Mesendoderm (in vitro differentiated cells): ENCODE measurements around the gene MAPKAPK5.
"Not testable (repeated sequence)": the region's sequence is repeated elsewhere in the genome, so short reads cannot be mapped to it uniquely, and the experiment has no call there.

Source experiments
- DNase-seq: peaks from one replicate; pipeline ENCODE4 v3.0.0; 2013
- H2AK5ac ChIP-seq: 2 replicates; pipeline ENCODE4 v1.6.1; 2013; ENCODE audit warnings: low read length, inconsistent platforms
- H2BK120ac ChIP-seq: 2 replicates; pipeline ENCODE4 v1.6.1; 2013; ENCODE audit warnings: low read depth, mild to moderate bottlenecking, low read length, moderate library complexity, mixed read lengths
- H2BK15ac ChIP-seq: replicated peaks from 2 replicates; pipeline ENCODE4 v1.6.1; 2013; ENCODE audit warnings: low read depth, mild to moderate bottlenecking, moderate library complexity
- H2BK5ac ChIP-seq: 2 replicates; pipeline ENCODE4 v1.6.1; 2013; ENCODE audit warnings: low read length, inconsistent platforms
- H3K18ac ChIP-seq: 2 replicates; pipeline ENCODE4 v1.6.1; 2013; ENCODE audit warnings: mild to moderate bottlenecking, low read length, mixed read lengths
- H3K23ac ChIP-seq: one replicate; pipeline ENCODE4 v1.6.1; 2013; ENCODE audit warnings: low read length
- H3K27ac ChIP-seq: 2 replicates; pipeline ENCODE4 v1.5.1; 2013; ENCODE audit warnings: low read depth, mild to moderate bottlenecking, inconsistent platforms, low read length, moderate library complexity
- H3K27me3 ChIP-seq: 2 replicates; pipeline ENCODE4 v1.6.1; 2013; ENCODE audit warnings: low read length, control low read depth, mild to moderate bottlenecking, inconsistent platforms; ENCODE audit not compliant: insufficient read depth, poor library complexity
- H3K36me3 ChIP-seq: 2 replicates; pipeline ENCODE4 v1.6.1; 2013; ENCODE audit warnings: low read length, inconsistent platforms; ENCODE audit not compliant: control insufficient read depth, insufficient read depth
- H3K4ac ChIP-seq: one replicate; pipeline ENCODE4 v1.6.1; 2013; ENCODE audit warnings: low read depth, mild to moderate bottlenecking, low read length, moderate library complexity
- H3K4me1 ChIP-seq: 2 replicates; pipeline ENCODE4 v1.6.1; 2013; ENCODE audit warnings: low read depth, low read length, inconsistent platforms; ENCODE audit not compliant: control insufficient read depth
- H3K4me2 ChIP-seq: 2 replicates; pipeline ENCODE4 v1.6.1; 2013; ENCODE audit warnings: low read length
- H3K4me3 ChIP-seq: 2 replicates; pipeline ENCODE4 v1.5.1; 2013; ENCODE audit warnings: mild to moderate bottlenecking, low read length
- H3K56ac ChIP-seq: one replicate; pipeline ENCODE4 v1.6.1; 2013; ENCODE audit warnings: low read length
- H3K79me1 ChIP-seq: 2 replicates; pipeline ENCODE4 v1.6.1; 2013; ENCODE audit warnings: low read length, inconsistent platforms
- H3K79me2 ChIP-seq: 2 replicates; pipeline ENCODE4 v1.6.1; 2013; ENCODE audit warnings: mild to moderate bottlenecking, low read length; ENCODE audit not compliant: control insufficient read depth, insufficient read depth
- H3K9ac ChIP-seq: 2 replicates; pipeline ENCODE4 v1.6.1; 2013; ENCODE audit warnings: low read length, inconsistent platforms
- H4K5ac ChIP-seq: one replicate; pipeline ENCODE4 v1.6.1; 2013; ENCODE audit warnings: low read length
- H4K8ac ChIP-seq: one replicate; pipeline ENCODE4 v1.6.1; 2013; ENCODE audit warnings: low read depth, mild to moderate bottlenecking, control low read depth, low read length, moderate library complexity
- WGBS: extraction: QIAGEN DNeasy Blood & Tissue Kit; methylation state at CpG from one replicate; pipeline ENCODE4 v1.1.7; 2013; ENCODE audit warnings: low lambda C conversion rate, missing lambda C conversion rate; ENCODE audit not compliant: insufficient coverage; ENCODE audit errors: extremely low coverage; 5-methylcytosine and 5-hydroxymethylcytosine counted together

Gene MAPKAPK5

GRCh38 chr12:111828338-111828979 lies 13.6 kb upstream of the MAPKAPK5 start:
- H3K27me3 ChIP-seq, result no peaks in the 10 kb centered on the region
- no peak for DNase-seq
- no peak overlapping the region for H4K5ac ChIP-seq
- H3K4me3 ChIP-seq, result no peak overlapping the region
- H3K79me2 ChIP-seq, result no peaks in the 10 kb centered on the region
- H3K4ac ChIP-seq, result no peak overlapping the region
- no peak overlapping the region for H3K9ac ChIP-seq
- no peaks in the 10 kb centered on the region for H3K4me1 ChIP-seq
- no peaks in the 10 kb centered on the region for H3K36me3 ChIP-seq
- no peak overlapping the region for H3K56ac ChIP-seq
- H4K8ac ChIP-seq, result no peak overlapping the region
- H2BK120ac ChIP-seq, result no peak overlapping the region
- H3K27ac ChIP-seq, result no peak overlapping the region
- no peak overlapping the region for H2BK15ac ChIP-seq
- H3K4me2 ChIP-seq, result no peak overlapping the region
- WGBS, result no CpG with 5 or more reads among the region's 8 CpGs
- H2BK5ac ChIP-seq, result no peak overlapping the region
- H2AK5ac ChIP-seq, result no peak overlapping the region
- no peaks in the 10 kb centered on the region for H3K79me1 ChIP-seq
- no peak overlapping the region for H3K23ac ChIP-seq
- H3K18ac ChIP-seq, result no peak overlapping the region

- not testable (repeated sequence) for H3K56ac ChIP-seq, H3K4me2 ChIP-seq, H2BK15ac ChIP-seq, H3K4me3 ChIP-seq, DNase-seq, H2AK5ac ChIP-seq, H3K4me1 ChIP-seq, H3K27ac ChIP-seq, H3K79me2 ChIP-seq, H2BK120ac ChIP-seq, H4K8ac ChIP-seq, H2BK5ac ChIP-seq, H3K18ac ChIP-seq, H3K79me1 ChIP-seq, H3K27me3 ChIP-seq, H3K4ac ChIP-seq, H4K5ac ChIP-seq, H3K36me3 ChIP-seq, H3K9ac ChIP-seq, H3K23ac ChIP-seq
- no CpG with 5 or more reads among the region's 3 CpGs for WGBS
Measured at GRCh38 chr12:111829635-111830034, 12.4 kb upstream of the MAPKAPK5 start.

- not testable (repeated sequence) for H3K27ac ChIP-seq, H3K9ac ChIP-seq, H3K79me2 ChIP-seq, H2AK5ac ChIP-seq, H3K36me3 ChIP-seq, H4K8ac ChIP-seq, H2BK120ac ChIP-seq, H2BK15ac ChIP-seq, H4K5ac ChIP-seq, DNase-seq, H2BK5ac ChIP-seq, H3K27me3 ChIP-seq, H3K4me2 ChIP-seq, H3K4me3 ChIP-seq, H3K4me1 ChIP-seq, H3K79me1 ChIP-seq, H3K23ac ChIP-seq, H3K18ac ChIP-seq, H3K4ac ChIP-seq
- WGBS, result no CpG with 5 or more reads among the region's 22 CpGs
- H3K56ac ChIP-seq, result peak overlapping the region; percentile 34
Measured at GRCh38 chr12:111834740-111835386, 7.2 kb upstream of the MAPKAPK5 start.

- H3K79me2 ChIP-seq, H2BK120ac ChIP-seq, H4K5ac ChIP-seq, H3K4me3 ChIP-seq, H3K4me1 ChIP-seq, H4K8ac ChIP-seq, H3K18ac ChIP-seq, H3K23ac ChIP-seq, H3K4me2 ChIP-seq, H3K9ac ChIP-seq, H3K27ac ChIP-seq, H3K56ac ChIP-seq, H3K79me1 ChIP-seq, H3K27me3 ChIP-seq, H2BK5ac ChIP-seq, H2AK5ac ChIP-seq, DNase-seq, H3K4ac ChIP-seq, H3K36me3 ChIP-seq, H2BK15ac ChIP-seq: not testable (repeated sequence)
- WGBS, result no CpG with 5 or more reads among the region's 28 CpGs
Measured at GRCh38 chr12:111835531-111836181, 6.4 kb upstream of the MAPKAPK5 start.

GRCh38 chr12:111838353-111838752 lies 3.7 kb upstream of the MAPKAPK5 start:
- WGBS, result no CpG with 5 or more reads among the region's 3 CpGs
- peak; percentile 12 for DNase-seq
- no peak overlapping the region for H3K18ac ChIP-seq

More at GRCh38 chr12:111838353-111838752, 3.7 kb upstream of the MAPKAPK5 start:
- H4K8ac ChIP-seq, result no peak overlapping the region
- no peak overlapping the region for H3K56ac ChIP-seq
- H3K27me3 ChIP-seq, result no peaks in the 10 kb centered on the region
- H2BK5ac ChIP-seq, result no peak overlapping the region
- no peak overlapping the region for H3K23ac ChIP-seq
- H2BK120ac ChIP-seq, result no peak overlapping the region
- H3K9ac ChIP-seq, result no peak overlapping the region
- no peak overlapping the region for H3K27ac ChIP-seq
- H2AK5ac ChIP-seq, result no peak overlapping the region
- H3K4me1 ChIP-seq, result no peaks in the 10 kb centered on the region
- H3K36me3 ChIP-seq, result no peaks in the 10 kb centered on the region
- no peak overlapping the region for H3K4me3 ChIP-seq
- H3K79me1 ChIP-seq, result peaks cover 4% of the 10 kb centered on the region
- H3K4me2 ChIP-seq, result no peak overlapping the region
- peaks cover 31% of the 10 kb centered on the region for H3K79me2 ChIP-seq
- H3K4ac ChIP-seq, result no peak overlapping the region
- H4K5ac ChIP-seq, result no peak overlapping the region
- no peak overlapping the region for H2BK15ac ChIP-seq
